ENCODE measurements around the gene DND1. TPM values are rescaled to one million over a fixed set of nuclear protein-coding genes. Genes with fewer than 3 reads are reported as not detected.
"Not testable (repeated sequence)": the region's sequence is repeated elsewhere in the genome, so short reads cannot be mapped to it uniquely, and the experiment has no call there.

DND1 gene
- total RNA-seq, 2 experiments from 2014 or later: 2.0 to 2.2 TPM

GRCh38 chr5:140664359-140665119, 8.8 kb downstream of the DND1 start, which contains the start of gene WDR55:
Gene WDR55, plus strand, starts transcription at chr5:140664904. Its CDS starts 9 bp downstream, at chr5:140664913.
- H3K27ac Mint-ChIP-seq: peak within 1 kb of the TSS; percentile 88
- H3K4me1 Mint-ChIP-seq: peaks cover 40% of the 10 kb centered on the region
- no peaks in the 10 kb centered on the region for H3K9me3 Mint-ChIP-seq
- ChIA-PET POLR2A (interaction anchor here (1.2 kb wide), 1 partner anchor 27 kb away, joined by 3 read pairs; the partner anchor contains the start of genes HARS1 and HARS2), CTCF (interaction anchor here (0.9 to 2.6 kb wide), 6 partner anchors 11 to 262 kb away, joined by 3 to 14 read pairs (median 4); partner anchors contain the start of genes EIF4EBP3, IK, NDUFA2 and SRA1)
- DNase-seq: peak; percentile 98
- peaks cover 73% of the 10 kb centered on the region for H3K36me3 Mint-ChIP-seq (ENCODE audit: low read depth)
- no peaks in the 10 kb centered on the region for H3K27me3 Mint-ChIP-seq
- H3K4me3 Mint-ChIP-seq: peak within 1 kb of the TSS; percentile 99

- H3K36me3 Mint-ChIP-seq (ENCODE audit: low read depth): peaks cover 74% of the 10 kb centered on the region
- peak overlapping the region; percentile 88 for H3K27ac Mint-ChIP-seq
- peaks cover 40% of the 10 kb centered on the region for H3K4me1 Mint-ChIP-seq
- H3K27me3 Mint-ChIP-seq: no peaks in the 10 kb centered on the region
- DNase-seq: no peak
- H3K9me3 Mint-ChIP-seq: no peaks in the 10 kb centered on the region
- CTCF ChIA-PET: interaction anchor here (0.9 to 2.0 kb wide), 5 partner anchors 17 to 261 kb away, joined by 3 to 5 read pairs (median 4); partner anchors contain the start of genes EIF4EBP3, IK, NDUFA2 and SRA1
- POLR2A ChIA-PET: interaction anchor here (1.2 kb wide), 1 partner anchor 27 kb away, joined by 3 read pairs; the partner anchor contains the start of genes HARS1 and HARS2
- H3K4me3 Mint-ChIP-seq: peak overlapping the region; percentile 99
Observed at GRCh38 chr5:140664030-140664358, 9.4 kb downstream of the DND1 start.

GRCh38 chr5:140660371-140660770, 13.0 kb downstream of the DND1 start:
- H3K27me3 Mint-ChIP-seq, POLR2A ChIA-PET, H3K9me3 Mint-ChIP-seq, H3K27ac Mint-ChIP-seq, H3K4me3 Mint-ChIP-seq, DNase-seq: not testable (repeated sequence)
- H3K36me3 Mint-ChIP-seq (ENCODE audit: low read depth): peaks cover 74% of the 10 kb centered on the region
- H3K4me1 Mint-ChIP-seq: peaks cover 17% of the 10 kb centered on the region
- CTCF ChIA-PET: interaction anchor here (1.1 kb wide), 1 partner anchor 13 kb away, joined by 4 read pairs; the partner anchor contains the start of genes IK and NDUFA2

GRCh38 chr5:140658870-140659269, 14.5 kb downstream of the DND1 start:
- no peak overlapping the region for H3K4me3 Mint-ChIP-seq

GRCh38 chr5:140647042-140647419, 26.3 kb downstream of the DND1 start:
- Mint-ChIP-seq H3K36me3 (ENCODE audit: low read depth) (peaks cover 47% of the 10 kb centered on the region), H3K4me3 (peak overlapping the region; percentile 92), H3K27me3 (no peaks in the 10 kb centered on the region), H3K4me1 (peaks cover 43% of the 10 kb centered on the region), H3K9me3 (no peaks in the 10 kb centered on the region), H3K27ac (peak overlapping the region; percentile 96)
- ChIA-PET POLR2A (interaction anchor here (1.0 to 1.2 kb wide), 3 partner anchors 44 to 99 kb away, joined by 3 to 4 read pairs (median 3); partner anchors contain the start of genes EIF4EBP3, HARS1 and HARS2), CTCF (interaction anchor here (0.6 to 3.7 kb wide), 14 partner anchors 7 to 282 kb away, joined by 3 to 20 read pairs (median 4); partner anchors contain the start of genes HARS1, HARS2 and TMCO6)
- no peak for DNase-seq

More at GRCh38 chr5:140658870-140659269, 14.5 kb downstream of the DND1 start:
- H3K9me3 Mint-ChIP-seq: no peaks in the 10 kb centered on the region
- H3K4me1 Mint-ChIP-seq: peaks cover 10% of the 10 kb centered on the region
- no peak for DNase-seq
- ChIA-PET CTCF (no interaction called here), POLR2A (no interaction called here)
- no peaks in the 10 kb centered on the region for H3K27me3 Mint-ChIP-seq
- H3K27ac Mint-ChIP-seq: no peak overlapping the region
- H3K36me3 Mint-ChIP-seq (ENCODE audit: low read depth): peaks cover 80% of the 10 kb centered on the region

- Mint-ChIP-seq H3K4me3 (no peak overlapping the region), H3K27me3 (no peaks in the 10 kb centered on the region), H3K27ac (no peak overlapping the region), H3K36me3 (ENCODE audit: low read depth) (peaks cover 35% of the 10 kb centered on the region), H3K9me3 (no peaks in the 10 kb centered on the region), H3K4me1 (peaks cover 59% of the 10 kb centered on the region)
- no peak for DNase-seq
- ChIA-PET POLR2A (no interaction called here), CTCF (interaction anchor here (1.0 to 2.1 kb wide), 3 partner anchors 12 to 279 kb away, joined by 3 to 7 read pairs (median 3); no protein-coding TSS in a partner anchor)
Observed at GRCh38 chr5:140642718-140643117, 30.7 kb downstream of the DND1 start.

GRCh38 chr5:140641716-140642115, 31.7 kb downstream of the DND1 start:
- ChIA-PET CTCF (interaction anchor here (0.6 to 2.1 kb wide), 5 partner anchors 8 to 321 kb away, joined by 3 to 7 read pairs (median 3); no protein-coding TSS in a partner anchor), POLR2A (no interaction called here)
- no peak overlapping the region for H3K4me3 Mint-ChIP-seq
- peaks cover 29% of the 10 kb centered on the region for H3K36me3 Mint-ChIP-seq (ENCODE audit: low read depth)
- H3K9me3 Mint-ChIP-seq: no peaks in the 10 kb centered on the region
- peaks cover 56% of the 10 kb centered on the region for H3K4me1 Mint-ChIP-seq
- no peaks in the 10 kb centered on the region for H3K27me3 Mint-ChIP-seq
- H3K27ac Mint-ChIP-seq: no peak overlapping the region
- DNase-seq: no peak

- no peaks in the 10 kb centered on the region for H3K9me3 Mint-ChIP-seq
- H3K27ac Mint-ChIP-seq: peak within 1 kb of the TSS; percentile 93
- ChIA-PET POLR2A (interaction anchor here (0.6 kb wide), 1 partner anchor 8 kb away, joined by 3 read pairs; the partner anchor contains the start of gene IK), CTCF (interaction anchor here (0.6 to 2.4 kb wide), 8 partner anchors 8 to 384 kb away, joined by 3 to 8 read pairs (median 4); partner anchors contain the start of genes ANKHD1, IK, NDUFA2 and SRA1)
- DNase-seq: peak; percentile 97
- H3K36me3 Mint-ChIP-seq (ENCODE audit: low read depth): peaks cover 19% of the 10 kb centered on the region
- H3K27me3 Mint-ChIP-seq: no peaks in the 10 kb centered on the region
- H3K4me1 Mint-ChIP-seq: peaks cover 49% of the 10 kb centered on the region
- peak within 1 kb of the TSS; percentile 90 for H3K4me3 Mint-ChIP-seq
Observed at GRCh38 chr5:140639148-140639981, 34.0 kb downstream of the DND1 start, which contains the start of gene TMCO6. Gene TMCO6, plus strand, starts transcription at chr5:140639451. Its CDS starts 77 bp downstream, at chr5:140639528.

- DNase-seq, H3K9me3 Mint-ChIP-seq, H3K27me3 Mint-ChIP-seq: not testable (repeated sequence)
- CTCF ChIA-PET: interaction anchor here (0.6 to 2.4 kb wide), 6 partner anchors 8 to 383 kb away, joined by 3 to 8 read pairs (median 4); partner anchors contain the start of genes ANKHD1, IK and NDUFA2
- H3K36me3 Mint-ChIP-seq (ENCODE audit: low read depth): peaks cover 16% of the 10 kb centered on the region
- POLR2A ChIA-PET: interaction anchor here (0.6 kb wide), 1 partner anchor 9 kb away, joined by 3 read pairs; the partner anchor contains the start of gene IK
- peak overlapping the region; percentile 90 for H3K4me3 Mint-ChIP-seq
- H3K4me1 Mint-ChIP-seq: peaks cover 51% of the 10 kb centered on the region
- H3K27ac Mint-ChIP-seq: peak overlapping the region; percentile 93
Observed at GRCh38 chr5:140638898-140639147, 34.6 kb downstream of the DND1 start.

- H3K27ac Mint-ChIP-seq: no peak overlapping the region
- H3K27me3 Mint-ChIP-seq: peaks cover 3% of the 10 kb centered on the region
- no peak overlapping the region for H3K4me3 Mint-ChIP-seq
- peaks cover 61% of the 10 kb centered on the region for H3K4me1 Mint-ChIP-seq
- no peaks in the 10 kb centered on the region for H3K9me3 Mint-ChIP-seq
- DNase-seq: no peak
- ChIA-PET POLR2A (no interaction called here), CTCF (interaction anchor here (2.1 to 3.6 kb wide), 2 partner anchors 9 to 13 kb away, joined by 5 to 20 read pairs; partner anchors contain the start of genes IK and NDUFA2)
- peaks cover 14% of the 10 kb centered on the region for H3K36me3 Mint-ChIP-seq (ENCODE audit: low read depth)
Observed at GRCh38 chr5:140637371-140638100, 35.8 kb downstream of the DND1 start.

- CTCF ChIA-PET: interaction anchor here (0.6 to 3.6 kb wide), 18 partner anchors 8 to 633 kb away, joined by 3 to 20 read pairs (median 4); partner anchors contain the start of genes APBB3, EIF4EBP3, HARS1 and HARS2
- POLR2A ChIA-PET: no interaction called here
- Mint-ChIP-seq H3K27ac (no peak overlapping the region), H3K27me3 (peaks cover 18% of the 10 kb centered on the region), H3K4me3 (no peak overlapping the region), H3K9me3 (no peaks in the 10 kb centered on the region), H3K36me3 (ENCODE audit: low read depth) (no peaks in the 10 kb centered on the region), H3K4me1 (peaks cover 52% of the 10 kb centered on the region)
- no peak for DNase-seq
Observed at GRCh38 chr5:140635291-140636257, 37.8 kb downstream of the DND1 start.

All from activated CD4-positive, alpha-beta T cell treated with anti-CD3 and anti-CD28 coated beads, Interleukin-2, amount 10 ng/mL, durations not matched to agents 7 days and 5 days (primary cell).